GM21515 (cell line): ENCODE measurements around the gene GALNT18.

Experiments
- ATAC-seq: cut with Tn5 transposase; IDR thresholded peaks from one replicate; pipeline ENCODE4 v1.9.1; 2021; ENCODE audit not compliant: unreplicated experiment

GALNT18 gene

GRCh38 chr11:11588243-11588642 lies 33.6 kb downstream of the GALNT18 start:
- no peak for ATAC-seq

GRCh38 chr11:11587122-11587521 lies 34.7 kb downstream of the GALNT18 start:
- no peak for ATAC-seq

GRCh38 chr11:11586465-11586864 lies 35.3 kb downstream of the GALNT18 start:
- ATAC-seq = no peak

GRCh38 chr11:11584937-11585336 lies 36.9 kb downstream of the GALNT18 start:
- ATAC-seq = no peak

- no peak for ATAC-seq
Observed at GRCh38 chr11:11584530-11584810, 37.3 kb downstream of the GALNT18 start.

- ATAC-seq = no peak
Observed at GRCh38 chr11:11583801-11584529, 37.8 kb downstream of the GALNT18 start.

- no peak for ATAC-seq
Observed at GRCh38 chr11:11582011-11582701, 39.6 kb downstream of the GALNT18 start.

GRCh38 chr11:11581481-11581880 lies 40.3 kb downstream of the GALNT18 start:
- ATAC-seq = no peak

GRCh38 chr11:11580841-11581411 lies 40.9 kb downstream of the GALNT18 start:
- no peak for ATAC-seq

- ATAC-seq = no peak
Observed at GRCh38 chr11:11580012-11580411, 41.8 kb downstream of the GALNT18 start.

GRCh38 chr11:11579012-11579988 lies 42.5 kb downstream of the GALNT18 start:
- no peak for ATAC-seq

- ATAC-seq = no peak
Observed at GRCh38 chr11:11577932-11578911, 43.6 kb downstream of the GALNT18 start.

GRCh38 chr11:11577251-11577855 lies 44.5 kb downstream of the GALNT18 start:
- ATAC-seq = no peak

GRCh38 chr11:11574373-11575287 lies 47.2 kb downstream of the GALNT18 start:
- no peak for ATAC-seq

- ATAC-seq = no peak
Observed at GRCh38 chr11:11572386-11572785, 49.4 kb downstream of the GALNT18 start.

- no peak for ATAC-seq
Observed at GRCh38 chr11:11571893-11572292, 49.9 kb downstream of the GALNT18 start.

GRCh38 chr11:11570823-11571222 lies 51.0 kb downstream of the GALNT18 start:
- ATAC-seq = no peak

- ATAC-seq = no peak
Observed at GRCh38 chr11:11569936-11570491, 51.8 kb downstream of the GALNT18 start.
